SJCRH30 (cell line): ENCODE measurements around the gene PCYT1A. TPM values are rescaled to one million over a fixed set of nuclear protein-coding genes. Genes with fewer than 3 reads are reported as not detected.
"Not testable (repeated sequence)": the region's sequence is repeated elsewhere in the genome, so short reads cannot be mapped to it uniquely, and the experiment has no call there.

Experiments
- DNase-seq, 2 experiments: peaks; one replicate each; pipeline ENCODE4 v3.0.0-alpha.2; 2015 to 2020
- H3K27ac ChIP-seq: fragments of 250-450 bp; sonication (Bioruptor Pico); 2 replicates; pipeline ENCODE4 v1.5.1; 2020; ENCODE audit warnings: mild to moderate bottlenecking, moderate library complexity
- H3K27me3 ChIP-seq: fragments of 250-450 bp; sonication (Bioruptor Pico); 2 replicates; pipeline ENCODE4 v1.5.1; 2020; ENCODE audit warnings: mild to moderate bottlenecking, moderate library complexity
- H3K36me3 ChIP-seq: fragments of 250-450 bp; sonication (Bioruptor Pico); 2 replicates; pipeline ENCODE4 v1.5.1; 2020; ENCODE audit warnings: mild to moderate bottlenecking, moderate library complexity
- H3K4me1 ChIP-seq: fragments of 250-450 bp; sonication (Bioruptor Pico); 2 replicates; pipeline ENCODE4 v1.5.1; 2020; ENCODE audit warnings: mild to moderate bottlenecking, moderate library complexity
- H3K4me3 ChIP-seq: fragments of 250-450 bp; sonication (Bioruptor Pico); 2 replicates; pipeline ENCODE4 v1.5.1; 2020; ENCODE audit warnings: mild to moderate bottlenecking, moderate library complexity
- H3K9me3 ChIP-seq: fragments of 250-450 bp; sonication (Bioruptor Pico); replicated peaks from 2 replicates; pipeline ENCODE4 v1.5.1; 2020; ENCODE audit warnings: mild to moderate bottlenecking, moderate library complexity
- total RNA-seq: library from RNA; depleted of rRNA; stranded (reverse); fragments of >200 nt; shearing (Covaris generic); gene quantifications from 2 replicates; pipeline ENCODE4 v1.2.3, GENCODE V29; 2014

Gene PCYT1A
- total RNA-seq, 1 experiment from 2014 or later, result 19.6 TPM

GRCh38 chr3:196268284-196269163, 19.0 kb downstream of the PCYT1A start:
- Histone ChIP-seq H3K4me1 (no peaks in the 10 kb centered on the region), H3K36me3 (0 out of 2 replicates have a peak, but pooled peaks cover 2% of the 10 kb centered on the region), H3K4me3 (no peak overlapping the region), H3K9me3 (no peaks in the 10 kb centered on the region), H3K27ac (no peak overlapping the region), H3K27me3 (no peaks in the 10 kb centered on the region)
- no peak for DNase-seq

DNA sequence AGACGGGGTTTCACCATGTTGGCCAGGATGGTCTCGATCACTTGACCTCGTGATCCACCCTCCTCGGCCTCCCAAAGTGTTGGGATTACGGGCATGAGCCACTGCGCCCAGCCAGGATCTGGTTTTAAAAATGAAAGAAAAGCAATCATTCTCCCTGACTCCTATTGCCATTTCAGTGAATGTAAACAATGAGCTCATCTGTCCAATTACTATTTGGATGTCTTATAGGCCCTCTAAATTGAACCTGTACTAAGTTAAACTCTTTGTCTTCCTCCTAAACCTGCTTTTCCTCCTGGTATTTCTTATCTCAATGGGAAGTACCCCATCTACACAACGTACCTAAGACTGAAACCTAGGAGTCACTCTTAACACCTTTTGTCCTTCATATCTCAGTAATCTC, 23.7 kb downstream of the PCYT1A start:
- H3K27ac ChIP-seq, result no peak overlapping the region
- H3K36me3 ChIP-seq, result 0 out of 2 replicates have a peak, but pooled peaks cover 2% of the 10 kb centered on the region
- H3K9me3 ChIP-seq, result no peaks in the 10 kb centered on the region
- no peak overlapping the region for H3K4me3 ChIP-seq
- no peak for DNase-seq
- no peaks in the 10 kb centered on the region for H3K27me3 ChIP-seq
- H3K4me1 ChIP-seq, result no peaks in the 10 kb centered on the region

- Histone ChIP-seq H3K4me1 (no peaks in the 10 kb centered on the region), H3K36me3 (0 out of 2 replicates have a peak, but pooled peaks cover 2% of the 10 kb centered on the region), H3K27me3 (no peaks in the 10 kb centered on the region), H3K9me3 (no peaks in the 10 kb centered on the region), H3K4me3 (no peak overlapping the region), H3K27ac (no peak overlapping the region)
- DNase-seq, result no peak
Measured at GRCh38 chr3:196260784-196261183, 26.7 kb downstream of the PCYT1A start.

DNA sequence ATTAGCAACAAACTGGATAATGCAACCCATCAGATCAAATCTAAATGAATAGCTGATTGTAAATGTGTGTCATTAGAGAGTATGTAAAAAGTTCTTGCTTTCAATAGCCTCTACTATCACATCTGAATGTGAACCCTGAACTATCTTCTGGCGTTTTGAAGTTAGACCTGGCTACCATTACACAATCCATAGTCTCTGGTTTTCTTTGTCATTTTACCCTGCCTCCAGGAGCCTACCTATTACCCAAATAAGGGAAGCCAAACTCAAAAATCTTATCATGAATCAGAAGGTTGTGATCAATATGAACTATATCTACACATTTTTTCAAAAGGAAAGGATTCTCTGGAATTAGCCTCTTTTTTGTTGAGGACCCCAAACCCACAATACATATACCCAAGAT, 31.8 kb downstream of the PCYT1A start:
- Histone ChIP-seq H3K4me1 (no peaks in the 10 kb centered on the region), H3K4me3 (no peak overlapping the region), H3K27ac (no peak overlapping the region), H3K36me3 (no peaks in the 10 kb centered on the region), H3K27me3 (no peaks in the 10 kb centered on the region), H3K9me3 (no peaks in the 10 kb centered on the region)
- no peak for DNase-seq

- H3K4me1 ChIP-seq, result no peaks in the 10 kb centered on the region
- H3K27ac ChIP-seq, result no peak overlapping the region
- no peak overlapping the region for H3K4me3 ChIP-seq
- H3K27me3 ChIP-seq, result no peaks in the 10 kb centered on the region
- H3K9me3 ChIP-seq, result no peaks in the 10 kb centered on the region
- DNase-seq, result no peak
- H3K36me3 ChIP-seq, result no peaks in the 10 kb centered on the region
Measured at GRCh38 chr3:196254376-196255283, 32.9 kb downstream of the PCYT1A start.

GRCh38 chr3:196251918-196252317, 35.6 kb downstream of the PCYT1A start:
- Histone ChIP-seq H3K27ac (no peak overlapping the region), H3K9me3 (no peaks in the 10 kb centered on the region), H3K27me3 (no peaks in the 10 kb centered on the region), H3K36me3 (no peaks in the 10 kb centered on the region), H3K4me3 (no peak overlapping the region), H3K4me1 (no peaks in the 10 kb centered on the region)
- DNase-seq, result no peak

- H3K4me3 ChIP-seq, result no peak overlapping the region
- peaks cover 5% of the 10 kb centered on the region; the same call in 1 of the 2 replicates for H3K36me3 ChIP-seq
- H3K27ac ChIP-seq, result no peak overlapping the region
- H3K9me3 ChIP-seq, result no peaks in the 10 kb centered on the region
- no peak for DNase-seq
- no peaks in the 10 kb centered on the region for H3K4me1 ChIP-seq
- no peaks in the 10 kb centered on the region for H3K27me3 ChIP-seq
Measured at GRCh38 chr3:196246612-196247308, 40.8 kb downstream of the PCYT1A start.

GRCh38 chr3:196244166-196244565, 43.4 kb downstream of the PCYT1A start:
- not testable (repeated sequence) for DNase-seq, H3K27me3 ChIP-seq, H3K9me3 ChIP-seq, H3K4me3 ChIP-seq, H3K4me1 ChIP-seq, H3K27ac ChIP-seq, H3K36me3 ChIP-seq

DNA sequence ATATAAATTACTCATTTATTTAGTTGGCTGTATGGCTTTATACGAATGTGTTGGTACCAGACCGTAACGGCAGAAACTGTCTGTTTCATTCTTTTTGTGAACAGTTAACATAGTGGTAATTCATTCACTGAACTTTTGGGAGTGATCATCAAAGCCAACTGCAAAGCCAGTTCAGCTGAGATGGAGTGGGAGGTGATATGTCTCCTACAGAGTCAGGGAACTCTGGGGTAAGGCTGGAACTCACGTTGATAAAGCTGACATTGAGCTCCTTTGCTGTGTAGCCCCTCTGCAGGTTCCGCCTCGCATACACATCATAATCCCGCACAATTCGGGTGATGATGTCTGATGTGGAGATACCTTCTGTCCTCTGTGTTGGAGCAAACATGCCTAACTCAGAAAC, 45.8 kb downstream of the PCYT1A start:
- no peak for DNase-seq
- peaks cover 5% of the 10 kb centered on the region; the same call in 1 of the 2 replicates for H3K36me3 ChIP-seq
- no peak overlapping the region for H3K27ac ChIP-seq
- H3K4me3 ChIP-seq, result no peak overlapping the region
- no peaks in the 10 kb centered on the region for H3K27me3 ChIP-seq
- H3K9me3 ChIP-seq, result no peaks in the 10 kb centered on the region
- no peaks in the 10 kb centered on the region for H3K4me1 ChIP-seq

GRCh38 chr3:196240424-196240823, 47.1 kb downstream of the PCYT1A start:
- Histone ChIP-seq H3K27me3 (no peaks in the 10 kb centered on the region), H3K36me3 (peaks cover 3% of the 10 kb centered on the region; the same call in 1 of the 2 replicates), H3K27ac (no peak overlapping the region), H3K9me3 (no peaks in the 10 kb centered on the region), H3K4me1 (no peaks in the 10 kb centered on the region), H3K4me3 (no peak overlapping the region)
- no peak for DNase-seq

DNA sequence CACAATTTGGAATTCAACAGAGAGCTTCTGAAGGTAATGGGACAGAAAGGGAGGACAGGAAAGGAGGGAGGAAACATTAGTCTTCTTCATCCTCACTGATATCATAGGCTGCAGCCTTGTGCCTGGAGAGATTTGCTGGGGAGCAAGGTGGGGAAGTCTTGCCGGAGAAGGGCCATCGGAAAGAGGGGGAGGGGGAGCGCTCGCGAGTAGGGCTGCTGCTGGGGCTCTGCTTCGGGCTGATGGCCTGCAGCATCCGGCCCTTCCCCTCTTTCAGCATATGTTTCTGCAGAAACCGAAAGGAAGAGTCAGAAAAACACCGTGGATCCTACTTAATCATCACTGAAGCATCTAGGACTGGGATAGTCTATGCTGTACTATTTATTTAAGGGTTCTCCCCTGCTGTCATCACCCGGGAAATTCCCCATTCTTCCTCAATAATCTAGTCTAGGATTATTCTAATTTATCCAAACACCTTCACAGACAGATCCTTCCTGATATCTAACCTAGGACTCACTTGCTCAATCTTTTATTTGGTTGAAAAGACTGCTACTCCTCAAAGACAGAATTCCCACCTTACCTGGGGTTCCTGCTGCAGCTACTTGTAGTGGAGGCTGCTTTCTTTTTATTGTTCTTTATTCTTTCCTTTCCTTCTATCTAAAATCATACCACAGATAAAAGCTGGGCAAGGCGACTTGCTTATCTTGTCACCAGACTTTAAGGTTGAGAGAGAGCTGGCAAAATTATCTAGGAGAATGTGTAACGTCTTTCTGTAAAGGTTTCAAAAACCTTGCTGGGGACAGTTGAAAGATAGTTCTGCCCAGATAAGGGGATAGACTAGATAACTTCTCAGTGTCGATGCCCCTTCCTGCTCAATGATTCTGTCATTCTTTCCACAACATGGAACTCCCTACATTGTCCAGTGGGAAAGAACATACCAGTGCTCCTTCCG, 48.6 kb downstream of the PCYT1A start:
- no peak for DNase-seq
- no peak overlapping the region for H3K27ac ChIP-seq
- H3K27me3 ChIP-seq, result no peaks in the 10 kb centered on the region
- H3K9me3 ChIP-seq, result no peaks in the 10 kb centered on the region
- no peaks in the 10 kb centered on the region for H3K4me1 ChIP-seq
- no peak overlapping the region for H3K4me3 ChIP-seq
- peaks cover 3% of the 10 kb centered on the region; the same call in 1 of the 2 replicates for H3K36me3 ChIP-seq

GRCh38 chr3:196237203-196237602, 50.3 kb downstream of the PCYT1A start:
- DNase-seq, result no peak
- no peaks in the 10 kb centered on the region for H3K9me3 ChIP-seq
- H3K27ac ChIP-seq, result no peak overlapping the region
- no peaks in the 10 kb centered on the region for H3K4me1 ChIP-seq
- no peaks in the 10 kb centered on the region for H3K27me3 ChIP-seq
- no peak overlapping the region for H3K4me3 ChIP-seq
- 0 out of 2 replicates have a peak, but pooled peaks cover under 1% of the 10 kb centered on the region for H3K36me3 ChIP-seq

DNA sequence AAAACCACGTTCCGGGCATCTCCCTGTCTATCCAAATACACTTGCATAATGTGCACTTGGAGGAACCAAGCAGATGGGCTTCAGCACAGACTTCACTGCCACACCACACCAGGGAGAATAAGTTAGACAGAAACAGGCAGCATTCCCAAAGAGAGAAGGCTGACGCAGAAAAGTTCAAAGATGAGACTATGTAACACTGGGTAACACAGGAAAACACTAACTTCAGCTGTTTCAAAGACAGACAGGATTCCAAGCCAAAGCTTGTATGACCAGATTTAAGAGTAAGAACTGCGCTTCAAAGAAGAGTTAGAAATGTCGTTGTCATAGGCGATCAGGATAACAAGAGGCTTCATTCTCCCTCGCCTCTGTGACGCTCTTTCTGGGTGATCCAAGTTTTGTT, 51.3 kb downstream of the PCYT1A start:
- Histone ChIP-seq H3K4me3 (no peak overlapping the region), H3K27me3 (no peaks in the 10 kb centered on the region), H3K9me3 (no peaks in the 10 kb centered on the region), H3K36me3 (no peaks in the 10 kb centered on the region), H3K27ac (no peak overlapping the region), H3K4me1 (no peaks in the 10 kb centered on the region)
- no peak for DNase-seq
